Naive B cell (primary cell): ENCODE measurements around the gene HDAC11. TPM values are rescaled to one million over a fixed set of nuclear protein-coding genes. Genes with fewer than 3 reads are reported as not detected.

Source experiments
- ATAC-seq, 2 donors: fragments of 150-1000 bp; cut with Tn5 transposase; 2 replicates each; pipeline ENCODE4 v1.10.0; 2021; ENCODE audit warnings: low read depth in 2 of 2, mild to moderate bottlenecking in 2 of 2, moderate library complexity in 2 of 2
- DNase-seq: peaks from one replicate; pipeline ENCODE4 v3.0.0; 2022
- H3K27ac Mint-ChIP-seq, 6 donors: one replicate each; pipeline ENCODE4 v1.8.0; 2020 to 2022; ENCODE audit warnings: mild to moderate bottlenecking in 6 of 6, mixed read lengths in 6 of 6, moderate library complexity in 5 of 6, inconsistent platforms in 2 of 6
- H3K27me3 Mint-ChIP-seq, 3 donors: one replicate each; pipeline ENCODE4 v1.8.0; 2021 to 2022; ENCODE audit warnings: mixed read lengths in 3 of 3, mild to moderate bottlenecking in 1 of 3
- H3K36me3 Mint-ChIP-seq, 2 donors: one replicate each; pipeline ENCODE4 v1.8.0; 2020 to 2022; ENCODE audit warnings: mixed read lengths in 2 of 2, inconsistent platforms in 1 of 2, mild to moderate bottlenecking in 1 of 2
- H3K4me1 Mint-ChIP-seq, 3 donors: one replicate each; pipeline ENCODE4 v1.8.0; 2020 to 2022; ENCODE audit warnings: mixed read lengths in 3 of 3, inconsistent platforms in 1 of 3, mild to moderate bottlenecking in 1 of 3, moderate library complexity in 1 of 3
- H3K4me3 Mint-ChIP-seq, 8 donors: one replicate each; pipeline ENCODE4 v1.8.0; 2020 to 2022; ENCODE audit warnings: mild to moderate bottlenecking in 8 of 8, mixed read lengths in 8 of 8, moderate library complexity in 8 of 8, inconsistent platforms in 2 of 8
- H3K9me3 Mint-ChIP-seq, 7 donors: one replicate each; pipeline ENCODE4 v1.8.0; 2020 to 2022; ENCODE audit warnings: mixed read lengths in 7 of 7, mild to moderate bottlenecking in 5 of 7, inconsistent platforms in 2 of 7, moderate library complexity in 1 of 7
- polyA plus RNA-seq, 6 donors: library from polyadenylated mRNA; unstranded; fragments of 300-500 nt; fragmentation: Illumina TruSeq; gene quantifications; one replicate each; pipeline ENCODE4 v1.2.3, GENCODE V29; 2021; ENCODE audit warnings: low read depth in 6 of 6

The HDAC11 gene
- polyA plus RNA-seq, 6 donors from 2014 or later: 0.53 to 2.7 (median 1.6) TPM; not detected in 1

GRCh38 chr3:13501056-13501455 lies 20.9 kb downstream of the HDAC11 start:
- Mint-ChIP-seq H3K9me3 (no peaks in the 10 kb centered on the region), H3K27ac (peak overlapping the region in 1 of 6 donors; percentile 74), H3K4me1 (no peaks in the 10 kb centered on the region), H3K27me3 (peaks cover 0 to 12% (median 0%) of the 10 kb centered on the region in 3 donors), H3K4me3 (no peak overlapping the region), H3K36me3 (no peaks in the 10 kb centered on the region)
- ATAC-seq: no peak
- no peak for DNase-seq

- no peak overlapping the region for H3K27ac Mint-ChIP-seq
- H3K9me3 Mint-ChIP-seq: no peaks in the 10 kb centered on the region
- no peak for ATAC-seq
- no peaks in the 10 kb centered on the region for H3K36me3 Mint-ChIP-seq
- no peak overlapping the region for H3K4me3 Mint-ChIP-seq
- DNase-seq: no peak
- H3K27me3 Mint-ChIP-seq: peaks cover 0 to 12% (median 0%) of the 10 kb centered on the region in 3 donors
- H3K4me1 Mint-ChIP-seq: no peaks in the 10 kb centered on the region
Measured at GRCh38 chr3:13501521-13501920, 21.4 kb downstream of the HDAC11 start.

- DNase-seq (no peak), ATAC-seq (no peak)
- no peaks in the 10 kb centered on the region for H3K36me3 Mint-ChIP-seq
- peak overlapping the region in 2 of 6 donors; percentile 44 to 78 for H3K27ac Mint-ChIP-seq
- H3K4me1 Mint-ChIP-seq: peaks cover 0 to 3% (median 0%) of the 10 kb centered on the region in 3 donors
- H3K9me3 Mint-ChIP-seq: no peaks in the 10 kb centered on the region
- H3K27me3 Mint-ChIP-seq: peaks cover 0 to 12% (median 0%) of the 10 kb centered on the region in 3 donors
- H3K4me3 Mint-ChIP-seq: no peak overlapping the region
Measured at GRCh38 chr3:13501958-13502790, 22.1 kb downstream of the HDAC11 start.

- Mint-ChIP-seq H3K27ac (no peak overlapping the region), H3K9me3 (no peaks in the 10 kb centered on the region), H3K27me3 (peaks cover 0 to 16% (median 0%) of the 10 kb centered on the region in 3 donors), H3K4me3 (no peak overlapping the region), H3K4me1 (peaks cover 0 to 7% (median 0%) of the 10 kb centered on the region in 3 donors), H3K36me3 (no peaks in the 10 kb centered on the region)
- DNase-seq: no peak
- ATAC-seq: no peak
Measured at GRCh38 chr3:13502791-13503060, 22.6 kb downstream of the HDAC11 start.

- peaks cover 0 to 7% (median 0%) of the 10 kb centered on the region in 3 donors for H3K4me1 Mint-ChIP-seq
- no peak overlapping the region for H3K4me3 Mint-ChIP-seq
- no peak for ATAC-seq
- peaks cover 0 to 16% (median 0%) of the 10 kb centered on the region in 3 donors for H3K27me3 Mint-ChIP-seq
- DNase-seq: no peak
- H3K36me3 Mint-ChIP-seq: no peaks in the 10 kb centered on the region
- H3K9me3 Mint-ChIP-seq: no peaks in the 10 kb centered on the region
- no peak overlapping the region for H3K27ac Mint-ChIP-seq
Measured at GRCh38 chr3:13504161-13504831, 24.2 kb downstream of the HDAC11 start.

- peaks cover 0 to 7% (median 0%) of the 10 kb centered on the region in 3 donors for H3K4me1 Mint-ChIP-seq
- DNase-seq (no peak), ATAC-seq (no peak)
- no peak overlapping the region for H3K27ac Mint-ChIP-seq
- no peaks in the 10 kb centered on the region for H3K36me3 Mint-ChIP-seq
- H3K27me3 Mint-ChIP-seq: peaks cover 0 to 10% (median 0%) of the 10 kb centered on the region in 3 donors
- no peaks in the 10 kb centered on the region for H3K9me3 Mint-ChIP-seq
- H3K4me3 Mint-ChIP-seq: no peak overlapping the region
Measured at GRCh38 chr3:13505147-13506130, 25.3 kb downstream of the HDAC11 start.

- H3K4me1 Mint-ChIP-seq: peaks cover 0 to 7% (median 0%) of the 10 kb centered on the region in 3 donors
- H3K27ac Mint-ChIP-seq: no peak overlapping the region
- no peak for ATAC-seq
- no peak for DNase-seq
- H3K4me3 Mint-ChIP-seq: no peak overlapping the region
- no peaks in the 10 kb centered on the region for H3K9me3 Mint-ChIP-seq
- H3K36me3 Mint-ChIP-seq: no peaks in the 10 kb centered on the region
- H3K27me3 Mint-ChIP-seq: peaks cover 0 to 10% (median 0%) of the 10 kb centered on the region in 3 donors
Measured at GRCh38 chr3:13506239-13506638, 26.1 kb downstream of the HDAC11 start.

GRCh38 chr3:13506680-13507079 lies 26.6 kb downstream of the HDAC11 start:
- no peaks in the 10 kb centered on the region for H3K36me3 Mint-ChIP-seq
- peak overlapping the region in 2 of 6 donors; percentile 27 to 30 for H3K27ac Mint-ChIP-seq
- peaks cover 0 to 7% (median 0%) of the 10 kb centered on the region in 3 donors for H3K4me1 Mint-ChIP-seq
- H3K27me3 Mint-ChIP-seq: peaks cover 0 to 9% (median 0%) of the 10 kb centered on the region in 3 donors
- no peak for ATAC-seq
- H3K4me3 Mint-ChIP-seq: no peak overlapping the region
- DNase-seq: no peak
- no peaks in the 10 kb centered on the region for H3K9me3 Mint-ChIP-seq

- peaks cover 0 to 7% (median 0%) of the 10 kb centered on the region in 3 donors for H3K4me1 Mint-ChIP-seq
- DNase-seq: no peak
- peaks cover 0 to 5% (median 0%) of the 10 kb centered on the region in 3 donors for H3K27me3 Mint-ChIP-seq
- no peak for ATAC-seq
- no peak overlapping the region for H3K4me3 Mint-ChIP-seq
- H3K9me3 Mint-ChIP-seq: no peaks in the 10 kb centered on the region
- H3K36me3 Mint-ChIP-seq: no peaks in the 10 kb centered on the region
- no peak overlapping the region for H3K27ac Mint-ChIP-seq
Measured at GRCh38 chr3:13507247-13507569, 27.1 kb downstream of the HDAC11 start.

- Mint-ChIP-seq H3K27ac (no peak overlapping the region), H3K9me3 (no peaks in the 10 kb centered on the region), H3K4me1 (peaks cover 0 to 7% (median 0%) of the 10 kb centered on the region in 3 donors), H3K27me3 (peaks cover 0 to 5% (median 0%) of the 10 kb centered on the region in 3 donors), H3K36me3 (no peaks in the 10 kb centered on the region), H3K4me3 (no peak overlapping the region)
- DNase-seq: no peak
- no peak for ATAC-seq
Measured at GRCh38 chr3:13507570-13508339, 27.6 kb downstream of the HDAC11 start.

- no peak overlapping the region for H3K4me3 Mint-ChIP-seq
- DNase-seq: no peak
- H3K27me3 Mint-ChIP-seq: peaks cover 0 to 5% (median 0%) of the 10 kb centered on the region in 3 donors
- H3K27ac Mint-ChIP-seq: no peak overlapping the region
- H3K4me1 Mint-ChIP-seq: peaks cover 0 to 7% (median 0%) of the 10 kb centered on the region in 3 donors
- ATAC-seq: no peak
- no peaks in the 10 kb centered on the region for H3K36me3 Mint-ChIP-seq
- no peaks in the 10 kb centered on the region for H3K9me3 Mint-ChIP-seq
Measured at GRCh38 chr3:13508496-13508895, 28.4 kb downstream of the HDAC11 start.

- H3K27ac Mint-ChIP-seq: no peak overlapping the region
Measured at GRCh38 chr3:13509059-13509815, 29.1 kb downstream of the HDAC11 start.

More at GRCh38 chr3:13509059-13509815, 29.1 kb downstream of the HDAC11 start:
- H3K9me3 Mint-ChIP-seq: no peaks in the 10 kb centered on the region
- DNase-seq (no peak), ATAC-seq (no peak)
- H3K27me3 Mint-ChIP-seq: peaks cover 0 to 5% (median 0%) of the 10 kb centered on the region in 3 donors
- H3K4me1 Mint-ChIP-seq: peaks cover 0 to 7% (median 0%) of the 10 kb centered on the region in 3 donors
- H3K36me3 Mint-ChIP-seq: no peaks in the 10 kb centered on the region
- H3K4me3 Mint-ChIP-seq: no peak overlapping the region
